Measurements from ENCODE around the gene RAB40B.

The RAB40B gene

GRCh38 chr17:82697808-82698064, 762 bp downstream of the RAB40B start:
- H4K20me1 ChIP-seq (ENCODE audit: insufficient read depth, low read length), result no peaks in the 10 kb centered on the region; the same call in none of the 2 replicates
- peaks cover 18% of the 10 kb centered on the region for H3K9me3 ChIP-seq (ENCODE audit: insufficient read depth, low read length, severe bottlenecking)
- peak overlapping the region; percentile 60 for H3K9ac ChIP-seq (ENCODE audit: low read depth, low read length)
- peak overlapping the region; percentile 25 to 67; a peak in 3 of 4 replicates for H3K4me3 ChIP-seq (ENCODE audit: low read depth in 1 of 2, low read length in 2 of 2)
- H3K36me3 ChIP-seq (ENCODE audit: insufficient read depth, low read length), result no peaks in the 10 kb centered on the region
- ATAC-seq (ENCODE audit: insufficient read depth, low read depth) (no peak), DNase-seq (no peak)
- no peak overlapping the region for H2AFZ ChIP-seq (ENCODE audit: low read depth, low read length)
- H3K4me2 ChIP-seq (ENCODE audit: insufficient read depth, low read length), result peak overlapping the region; percentile 92
- peaks cover 19% of the 10 kb centered on the region for H3K4me1 ChIP-seq (ENCODE audit: insufficient read depth, low read length)
- H3K27me3 ChIP-seq (ENCODE audit: insufficient read depth, low read length, poor library complexity), result no peaks in the 10 kb centered on the region
- TF ChIP-seq EZH2 (IDR thresholded peaks at IDR 0.05; ENCODE audit: borderline replicate concordance, low read depth, low read length, severe bottlenecking), result no peak
- no peak for TF ChIP-seq CTCF (IDR thresholded peaks at IDR 0.05; ENCODE audit: borderline replicate concordance, extremely low read depth, low read length, poor library complexity, severe bottlenecking)
- H3K27ac ChIP-seq (ENCODE audit: low read length), result no peak overlapping the region
- no peaks in the 10 kb centered on the region for H3K79me2 ChIP-seq (ENCODE audit: insufficient read depth, low read length)

- peak overlapping the region in 1 of 2 experiments; percentile 67; a peak in 3 of 4 replicates for H3K4me3 ChIP-seq (ENCODE audit: low read depth in 1 of 2, low read length in 2 of 2)
Measured at GRCh38 chr17:82696916-82697807, 1.3 kb downstream of the RAB40B start.

DNA sequence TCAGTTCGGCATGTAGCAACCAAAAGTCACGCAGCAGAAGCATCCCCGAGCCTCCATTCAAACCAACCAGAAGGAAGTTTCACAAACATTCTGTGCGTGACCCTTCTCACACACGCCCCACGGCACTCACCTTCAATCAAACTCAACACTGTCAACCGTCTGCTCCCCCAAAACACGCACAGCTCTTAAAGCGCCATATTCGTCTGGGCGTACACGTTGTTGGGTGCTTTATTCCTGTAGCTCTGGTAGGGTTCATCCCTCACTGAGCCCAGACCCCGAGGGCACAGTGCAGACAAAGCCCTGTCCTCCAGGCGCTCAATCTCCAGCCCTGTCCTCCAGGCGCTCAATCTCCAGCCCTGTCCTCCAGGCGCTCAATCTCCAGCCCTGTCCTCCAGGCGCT, 2.2 kb downstream of the RAB40B start:
- H3K27me3 ChIP-seq (ENCODE audit: insufficient read depth, low read length, poor library complexity), result no peaks in the 10 kb centered on the region
- H3K4me1 ChIP-seq (ENCODE audit: insufficient read depth, low read length), result peaks cover 19% of the 10 kb centered on the region
- H3K4me2 ChIP-seq (ENCODE audit: insufficient read depth, low read length), result no peak overlapping the region
- no peaks in the 10 kb centered on the region for H3K36me3 ChIP-seq (ENCODE audit: insufficient read depth, low read length)
- no peaks in the 10 kb centered on the region for H3K79me2 ChIP-seq (ENCODE audit: insufficient read depth, low read length)
- H3K4me3 ChIP-seq (ENCODE audit: low read depth in 1 of 2, low read length in 2 of 2), result no peak overlapping the region
- H3K27ac ChIP-seq (ENCODE audit: low read length), result no peak overlapping the region
- H2AFZ ChIP-seq (ENCODE audit: low read depth, low read length), result no peak overlapping the region
- no peak for TF ChIP-seq CTCF (IDR thresholded peaks at IDR 0.05; ENCODE audit: borderline replicate concordance, extremely low read depth, low read length, poor library complexity, severe bottlenecking)
- TF ChIP-seq EZH2 (IDR thresholded peaks at IDR 0.05; ENCODE audit: borderline replicate concordance, low read depth, low read length, severe bottlenecking), result no peak
- DNase-seq (no peak), ATAC-seq (ENCODE audit: insufficient read depth, low read depth) (no peak)
- no peaks in the 10 kb centered on the region; the same call in none of the 2 replicates for H4K20me1 ChIP-seq (ENCODE audit: insufficient read depth, low read length)
- H3K9me3 ChIP-seq (ENCODE audit: insufficient read depth, low read length, severe bottlenecking), result peaks cover 18% of the 10 kb centered on the region
- no peak overlapping the region for H3K9ac ChIP-seq (ENCODE audit: low read depth, low read length)

More at GRCh38 chr17:82696916-82697807, 1.3 kb downstream of the RAB40B start:
- Histone ChIP-seq H3K27ac (ENCODE audit: low read length) (no peak overlapping the region), H4K20me1 (ENCODE audit: insufficient read depth, low read length) (no peaks in the 10 kb centered on the region; the same call in none of the 2 replicates), H3K9me3 (ENCODE audit: insufficient read depth, low read length, severe bottlenecking) (peaks cover 18% of the 10 kb centered on the region), H3K4me2 (ENCODE audit: insufficient read depth, low read length) (peak overlapping the region; percentile 92), H3K4me1 (ENCODE audit: insufficient read depth, low read length) (peaks cover 19% of the 10 kb centered on the region), H3K9ac (ENCODE audit: low read depth, low read length) (peak overlapping the region; percentile 60; the same call in 1 of the 2 replicates), H3K27me3 (ENCODE audit: insufficient read depth, low read length, poor library complexity) (no peaks in the 10 kb centered on the region), H3K36me3 (ENCODE audit: insufficient read depth, low read length) (no peaks in the 10 kb centered on the region), H3K79me2 (ENCODE audit: insufficient read depth, low read length) (no peaks in the 10 kb centered on the region), H2AFZ (ENCODE audit: low read depth, low read length) (no peak overlapping the region)
- TF ChIP-seq EZH2 (IDR thresholded peaks at IDR 0.05; ENCODE audit: borderline replicate concordance, low read depth, low read length, severe bottlenecking) (no peak), CTCF (IDR thresholded peaks at IDR 0.05; ENCODE audit: borderline replicate concordance, extremely low read depth, low read length, poor library complexity, severe bottlenecking) (no peak)
- ATAC-seq (ENCODE audit: insufficient read depth, low read depth) (no peak), DNase-seq (no peak)
